Activated effector memory CD4-positive, alpha-beta T cell treated with Interleukin-2 at 50 U/mL for 16 hours (primary cell): Measurements from ENCODE around the gene KIRREL1.
"Not testable (repeated sequence)": the region's sequence is repeated elsewhere in the genome, so short reads cannot be mapped to it uniquely, and the experiment has no call there.

Experiments used
- DNase-seq: peaks from one replicate; pipeline ENCODE4 v3.0.0-alpha.2; 2020

The KIRREL1 gene

DNA sequence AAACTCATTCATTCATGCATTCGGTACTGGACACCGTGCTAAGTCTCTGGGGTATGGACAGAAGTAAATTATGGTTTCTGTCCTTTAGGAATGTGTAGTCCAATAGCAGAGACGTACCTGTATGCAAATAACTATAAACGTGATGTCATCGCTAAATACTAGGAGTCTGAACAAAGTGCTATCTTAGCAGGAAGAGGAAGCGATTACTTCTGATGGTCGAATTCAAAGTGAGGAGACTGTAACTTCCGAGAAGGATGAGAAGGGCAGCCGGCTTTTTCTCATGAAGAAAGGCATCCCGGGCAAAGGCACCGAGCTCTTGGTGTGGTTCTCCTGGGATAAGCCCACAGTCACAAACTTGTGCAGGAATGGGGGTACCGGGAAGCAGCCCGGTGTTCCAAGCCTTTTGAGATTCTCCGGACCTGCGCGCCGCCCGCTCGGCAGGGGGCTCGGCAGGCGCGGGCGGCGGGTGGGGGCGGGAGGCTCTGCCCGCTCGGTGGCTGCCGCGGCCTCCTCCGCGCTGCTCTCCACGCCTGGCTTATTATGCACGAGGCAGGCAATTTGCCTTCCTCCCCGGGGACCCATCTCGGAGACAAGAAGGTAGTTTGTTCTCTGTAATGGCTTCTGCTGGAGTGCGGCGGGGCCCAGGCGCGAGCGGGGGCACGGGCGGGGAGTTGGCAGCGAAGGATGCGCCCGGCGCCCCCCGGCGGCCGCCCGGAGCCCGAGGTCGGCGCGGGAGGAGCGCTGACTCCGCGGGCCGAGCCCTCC is 119.7 kb downstream of the KIRREL1 start:
- DNase-seq: no peak

GRCh38 chr1:158113759-158114127 is 120.3 kb downstream of the KIRREL1 start:
- DNase-seq: no peak

DNA sequence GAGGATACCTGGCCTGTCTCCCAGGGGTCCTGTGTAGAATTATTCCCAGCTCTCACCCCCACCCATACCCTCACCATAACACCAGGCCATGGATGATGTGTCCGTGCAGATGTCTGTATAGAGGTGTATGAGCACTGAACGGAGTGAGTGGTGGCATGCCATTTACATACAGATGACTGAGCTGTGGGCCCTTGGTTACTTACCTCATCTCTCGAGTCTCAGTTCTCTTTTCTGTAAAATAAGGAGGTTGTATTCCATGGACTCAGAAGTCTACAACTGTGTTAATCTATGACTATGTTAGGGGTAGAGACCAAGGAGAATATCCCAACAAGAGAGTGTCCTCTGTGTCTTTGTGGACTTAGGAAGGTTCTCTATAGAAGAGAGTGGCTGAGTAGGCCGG is 121.7 kb downstream of the KIRREL1 start:
- DNase-seq: no peak

- no peak for DNase-seq
Observed at GRCh38 chr1:158116311-158117167, 123.1 kb downstream of the KIRREL1 start.

DNA sequence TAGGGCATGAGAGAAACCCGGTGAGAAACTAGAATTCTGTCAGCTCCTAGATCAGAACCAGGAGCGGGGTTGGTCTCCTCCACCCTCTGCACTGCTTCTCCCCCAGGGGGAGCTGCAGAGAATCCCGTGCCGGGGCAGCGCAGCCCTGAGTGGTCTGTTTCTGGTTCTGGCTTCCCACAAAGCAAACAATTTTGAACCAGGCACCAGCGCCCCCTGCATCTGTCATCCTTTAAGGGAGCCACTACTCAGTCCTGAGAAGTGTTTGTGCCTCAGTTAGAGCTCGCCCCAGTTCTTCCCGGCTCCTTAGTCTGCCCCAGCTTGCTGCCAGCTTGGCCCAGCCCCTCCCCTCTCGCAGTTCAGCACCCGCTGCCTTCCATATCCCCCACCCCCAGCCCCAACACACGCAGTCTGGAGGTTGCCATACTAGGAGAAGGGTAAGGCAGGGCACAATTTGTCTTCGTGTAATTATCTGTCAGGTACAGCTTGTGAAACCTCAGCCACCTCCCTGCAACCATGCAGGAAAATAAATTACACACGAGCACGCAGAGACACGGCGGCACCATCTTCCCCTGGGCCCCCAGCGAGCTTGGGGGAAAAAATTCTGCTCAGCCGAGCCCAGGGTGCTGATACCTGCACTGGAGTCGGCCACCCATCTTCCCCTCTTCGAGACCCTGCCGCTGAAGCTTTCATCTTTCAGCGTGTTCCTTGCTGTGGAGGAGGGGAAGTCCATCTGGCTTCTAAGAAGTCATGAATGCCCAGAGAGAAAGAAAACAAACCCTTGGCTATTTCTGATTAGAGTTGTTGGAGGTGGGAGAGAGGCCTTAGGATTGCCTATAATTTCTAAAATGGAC is 124.6 kb downstream of the KIRREL1 start:
- DNase-seq: no peak

DNA sequence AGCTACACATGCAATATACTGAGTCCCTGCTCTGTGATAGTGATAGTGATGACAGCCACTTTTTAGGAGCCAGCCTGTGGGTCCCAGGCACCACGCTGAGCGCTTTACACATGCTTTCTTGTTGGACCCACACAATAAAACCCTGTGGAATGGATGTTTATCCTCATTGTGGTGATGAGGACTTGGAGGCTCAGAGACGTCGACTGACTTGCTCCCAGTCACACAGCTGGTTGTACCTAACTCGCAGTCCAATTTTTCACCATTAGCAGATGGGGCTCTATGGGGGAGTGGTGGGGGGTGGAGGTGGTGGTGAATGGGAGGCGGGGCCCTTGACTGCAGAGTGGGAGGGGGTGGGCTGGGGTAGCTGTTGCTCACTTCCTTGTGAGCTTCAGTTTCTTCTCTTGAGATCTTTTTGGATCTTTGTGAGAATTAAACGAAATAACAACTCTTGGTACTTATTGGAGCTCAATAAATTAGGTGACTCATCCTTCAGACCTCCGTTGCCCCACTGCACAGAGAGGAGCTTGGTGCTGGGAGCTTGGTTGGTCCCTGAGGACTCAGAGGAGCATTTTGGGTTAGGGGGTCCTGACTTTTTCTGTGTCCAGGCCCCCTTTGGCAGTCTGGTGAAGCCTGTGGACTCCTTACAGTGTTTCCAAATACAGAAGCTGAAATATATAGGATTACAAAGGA is 125.4 kb downstream of the KIRREL1 start:
- no peak for DNase-seq

DNA sequence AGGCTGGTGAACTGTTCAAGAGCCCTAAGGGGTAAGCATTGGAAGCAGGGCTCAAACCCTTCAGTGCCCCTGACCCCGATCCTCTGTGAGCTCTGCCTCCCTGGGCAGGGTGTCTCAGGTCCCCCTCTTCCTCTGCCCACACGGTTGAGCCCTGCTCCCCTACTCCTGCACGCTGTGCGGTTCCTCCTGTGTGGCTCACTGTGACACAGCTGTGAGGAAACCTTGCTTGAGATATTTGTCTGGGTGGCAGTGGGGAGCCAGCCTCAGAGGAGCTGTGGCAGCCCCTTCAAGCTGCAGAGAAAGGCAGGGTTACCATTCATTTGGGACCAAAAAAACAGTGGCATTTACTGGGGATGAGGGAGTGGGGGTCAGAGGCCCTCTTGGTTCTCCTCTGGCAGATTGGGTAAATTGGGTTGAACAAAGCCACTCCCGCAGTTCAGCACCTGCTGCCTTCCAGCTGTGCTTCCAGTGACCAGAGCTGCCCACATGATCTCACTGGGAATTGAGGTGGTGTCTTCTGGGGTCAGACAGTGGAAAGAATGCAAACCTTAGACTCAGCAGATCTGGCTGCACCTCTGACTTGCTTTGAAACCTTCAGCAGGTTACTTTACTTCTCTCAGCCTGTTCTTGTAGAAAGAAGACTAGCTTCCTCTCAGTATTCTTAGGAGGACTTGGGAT is 126.7 kb downstream of the KIRREL1 start:
- no peak for DNase-seq

DNA sequence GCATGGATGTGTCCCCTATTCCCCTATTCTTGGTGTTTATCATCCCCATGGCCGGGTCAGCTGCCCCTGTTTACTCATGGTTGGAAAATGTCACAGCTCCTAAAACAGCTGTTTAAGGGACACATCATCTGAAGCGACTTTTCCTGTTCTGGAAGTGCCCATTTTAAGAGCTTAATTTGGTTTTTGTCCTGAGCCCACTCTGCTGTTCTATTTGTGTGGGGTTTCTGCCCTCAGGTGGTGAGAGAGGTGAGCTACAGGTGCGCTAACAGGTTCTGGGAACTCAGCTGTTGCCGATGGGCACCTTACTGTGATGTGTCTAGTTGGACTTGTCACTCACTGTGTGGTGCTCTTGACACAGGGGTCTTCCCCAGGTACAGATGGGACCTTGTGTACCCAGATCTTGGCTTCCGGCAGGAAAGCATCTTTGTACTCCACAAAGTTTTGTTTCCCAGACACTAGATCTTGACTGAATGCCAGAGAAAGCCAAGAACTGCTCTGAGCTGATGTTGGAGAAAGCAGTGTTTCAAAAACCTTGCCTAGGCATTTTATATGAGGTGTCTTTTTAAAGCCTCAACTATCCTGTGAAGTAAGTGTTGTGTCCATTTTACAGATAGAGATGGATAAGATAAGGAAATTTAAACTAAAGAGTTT is 128.3 kb downstream of the KIRREL1 start:
- no peak for DNase-seq

GRCh38 chr1:158122833-158123388 is 129.5 kb downstream of the KIRREL1 start:
- no peak for DNase-seq

DNA sequence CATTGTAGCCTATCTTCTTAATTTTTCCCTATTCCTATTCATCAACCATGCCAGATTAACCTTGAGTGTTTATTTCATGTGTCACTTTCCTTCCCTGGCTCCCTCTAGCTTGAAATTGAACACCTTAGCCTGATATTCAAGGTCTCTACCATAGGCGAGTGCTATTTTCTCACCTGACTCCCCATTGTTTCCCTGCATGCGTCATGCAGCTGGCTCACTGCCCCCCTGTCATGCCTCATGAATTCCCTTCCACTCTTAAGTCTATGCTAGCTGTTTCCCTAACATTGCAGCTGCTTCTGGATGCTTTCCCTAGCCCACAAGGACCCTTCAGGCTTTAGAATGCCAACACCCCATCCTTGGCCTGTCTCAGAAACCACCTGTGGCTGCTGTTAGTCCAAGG is 130.6 kb downstream of the KIRREL1 start:
- DNase-seq: no peak

DNA sequence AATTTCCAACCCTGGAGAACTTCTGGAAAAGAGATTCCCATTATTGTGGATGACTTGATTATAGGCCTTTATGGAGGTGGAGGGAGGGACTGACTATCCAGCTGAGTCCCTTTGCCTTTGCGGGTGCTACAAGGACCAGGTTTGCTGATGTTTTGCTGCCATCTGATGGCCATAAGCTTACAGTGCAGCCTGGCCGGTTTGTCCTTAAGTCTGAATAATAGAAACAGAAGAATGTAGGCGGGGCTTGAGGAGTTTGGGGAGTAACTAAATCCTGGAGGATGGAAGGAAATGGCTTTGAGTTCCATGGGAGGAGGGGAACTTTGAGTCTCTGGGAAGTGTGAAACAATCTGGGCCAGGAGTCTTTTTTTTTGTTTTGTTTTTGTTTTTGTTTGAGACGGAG is 131.6 kb downstream of the KIRREL1 start:
- peak; percentile 39 for DNase-seq

GRCh38 chr1:158126425-158126824 is 133.0 kb downstream of the KIRREL1 start:
- DNase-seq: no peak

DNA sequence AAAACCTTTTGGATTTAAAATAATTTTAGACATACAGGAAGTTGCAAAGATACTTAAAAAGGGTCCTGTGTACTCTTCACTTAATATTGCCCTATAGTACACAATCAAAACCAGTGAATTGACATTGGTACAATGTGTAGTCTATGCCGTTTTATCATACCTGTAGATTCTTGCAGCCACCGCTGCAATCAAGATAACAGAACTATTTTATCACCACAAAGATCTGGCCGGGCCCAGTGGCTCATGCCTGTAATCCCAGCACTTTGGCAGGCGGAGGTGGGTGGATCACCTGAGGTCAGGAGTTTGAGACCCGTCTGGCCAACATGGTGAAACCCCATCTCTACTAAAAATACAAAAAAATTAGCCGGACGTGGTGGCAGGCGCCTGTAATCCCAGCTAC is 135.1 kb downstream of the KIRREL1 start:
- DNase-seq: not testable (repeated sequence)

- no peak for DNase-seq
Observed at GRCh38 chr1:158131217-158131616, 137.8 kb downstream of the KIRREL1 start.

GRCh38 chr1:158140764-158141192 is 147.3 kb downstream of the KIRREL1 start:
- no peak for DNase-seq

DNA sequence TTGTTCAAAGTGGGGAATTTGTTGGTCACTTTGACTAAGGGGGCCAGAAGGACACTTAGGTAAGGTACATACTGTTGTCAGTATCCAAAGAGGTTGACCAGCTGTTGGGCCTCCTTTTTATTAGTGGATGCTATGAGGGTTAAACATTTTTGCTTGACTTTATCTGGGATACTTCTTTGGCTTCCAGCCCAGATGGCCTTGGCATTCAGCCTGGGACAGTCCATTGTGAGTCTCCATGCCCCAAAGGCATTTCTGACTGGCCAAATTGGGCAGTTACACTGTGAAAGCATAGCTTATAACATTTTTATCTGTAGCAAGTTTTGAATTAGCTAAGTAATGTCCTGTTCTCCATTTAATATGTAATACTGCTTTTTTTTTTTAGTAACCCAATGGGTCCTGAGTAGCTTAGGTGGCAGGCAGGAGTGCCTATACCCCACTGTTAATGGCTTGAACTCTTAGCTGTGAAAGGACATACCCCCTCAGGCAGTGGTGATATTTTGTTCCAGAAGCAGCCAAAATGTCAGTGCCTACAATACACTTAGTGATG is 151.8 kb downstream of the KIRREL1 start:
- no peak for DNase-seq

DNA sequence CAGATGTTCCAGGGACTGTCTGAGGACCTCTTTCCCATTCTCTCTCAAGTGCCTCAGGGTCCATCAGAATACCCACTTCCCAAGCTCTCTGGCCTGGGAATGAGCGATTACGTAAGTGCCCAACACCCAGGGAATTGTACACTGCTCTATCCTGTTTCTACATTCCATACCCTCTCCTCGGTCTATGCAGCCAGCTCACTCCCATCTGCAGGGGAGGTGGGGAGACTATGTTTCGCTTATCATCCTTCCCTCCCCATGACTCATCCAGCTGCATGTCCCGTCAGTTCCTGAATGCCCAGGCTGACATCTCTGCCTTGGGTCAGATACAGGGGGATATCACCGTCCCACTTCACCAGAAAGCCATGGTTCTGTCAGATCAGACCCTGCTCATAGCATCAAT is 152.7 kb downstream of the KIRREL1 start:
- DNase-seq: no peak

GRCh38 chr1:158146739-158147138 is 153.3 kb downstream of the KIRREL1 start:
- no peak for DNase-seq

GRCh38 chr1:158147401-158147800 is 154.0 kb downstream of the KIRREL1 start:
- no peak for DNase-seq

DNA sequence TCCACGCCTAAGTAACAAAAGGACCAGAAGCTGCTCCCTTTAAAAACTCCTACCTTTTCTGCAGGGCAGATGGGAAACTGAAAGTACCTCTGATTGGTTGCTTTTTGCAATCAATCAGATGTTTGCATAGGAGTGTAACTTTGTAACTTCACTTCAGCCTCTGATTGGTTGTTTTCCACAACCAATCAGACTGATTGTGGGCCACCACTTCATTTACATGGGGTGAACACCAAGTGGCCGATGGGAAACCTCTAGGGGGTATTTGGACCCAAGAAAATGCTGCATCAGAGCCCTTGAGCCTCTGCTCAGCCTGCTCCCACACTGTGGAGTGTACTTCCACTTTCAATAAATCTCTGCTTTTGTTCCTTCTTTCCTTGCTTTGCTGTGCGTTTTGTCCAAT is 154.4 kb downstream of the KIRREL1 start:
- DNase-seq: no peak

DNA sequence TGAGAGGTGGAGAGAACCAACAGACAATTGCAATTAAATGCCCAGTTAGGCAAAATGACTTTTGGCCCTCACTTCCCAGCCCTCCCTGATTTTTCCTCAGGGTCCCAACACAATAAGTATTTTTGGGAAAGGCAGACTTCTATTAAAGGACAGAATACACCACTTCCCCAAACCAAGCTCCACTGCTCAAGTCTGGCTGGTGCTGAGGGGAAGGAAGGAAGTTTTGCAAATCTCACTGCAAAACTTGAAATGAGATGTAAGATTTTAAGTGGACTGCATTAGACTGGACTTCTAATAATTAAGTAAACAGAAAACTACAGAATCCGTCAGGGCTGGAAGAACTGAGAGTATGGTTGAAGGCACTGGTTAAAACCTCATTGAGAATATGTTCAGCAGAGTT is 155.0 kb downstream of the KIRREL1 start:
- DNase-seq: no peak
